ENCODE results near the gene RASSF8.

DNA sequence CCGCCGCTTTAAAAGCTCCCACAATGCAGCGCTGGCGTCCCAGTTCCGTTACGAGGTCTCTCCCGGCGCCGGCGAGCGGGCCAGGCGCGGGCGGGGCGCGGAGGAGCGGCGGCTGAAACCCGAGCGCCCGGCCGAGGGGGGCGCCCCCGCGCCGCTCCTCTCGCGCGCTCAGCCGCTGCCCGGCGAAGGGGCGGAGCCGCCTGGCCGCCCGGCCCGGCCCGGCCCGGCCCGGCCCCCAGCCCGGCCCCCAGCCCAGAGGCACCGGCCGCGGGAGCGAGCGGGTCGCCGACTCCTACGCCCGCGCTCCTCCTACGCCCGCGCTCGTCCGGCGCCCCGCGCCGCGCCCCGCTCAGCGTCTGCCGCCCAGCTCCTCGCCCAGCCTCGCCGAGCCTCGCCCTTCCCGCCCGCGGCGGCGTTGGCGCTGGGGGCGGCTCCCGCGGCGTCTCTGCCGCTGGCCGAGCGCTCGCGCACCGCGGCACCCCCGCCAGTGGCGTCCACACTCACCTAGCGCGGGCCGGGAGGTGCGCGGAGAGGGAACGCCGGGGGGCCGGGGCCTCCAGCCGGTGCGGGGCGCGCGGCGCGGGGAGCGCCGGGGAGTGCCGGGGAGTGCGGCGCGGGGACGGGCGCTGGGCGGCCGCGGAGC lies at the start of gene RASSF8:
- TF ChIP-seq CTCF (conservative IDR thresholded peaks at IDR 0.05; ENCODE audit: low read length), result no peak
- no peak for TF ChIP-seq EZH2phosphoT487 (IDR thresholded peaks at IDR 0.05; ENCODE audit: borderline replicate concordance)

Measured in Loucy (cell line).